Measurements from ENCODE around the gene FGD5.

DNA sequence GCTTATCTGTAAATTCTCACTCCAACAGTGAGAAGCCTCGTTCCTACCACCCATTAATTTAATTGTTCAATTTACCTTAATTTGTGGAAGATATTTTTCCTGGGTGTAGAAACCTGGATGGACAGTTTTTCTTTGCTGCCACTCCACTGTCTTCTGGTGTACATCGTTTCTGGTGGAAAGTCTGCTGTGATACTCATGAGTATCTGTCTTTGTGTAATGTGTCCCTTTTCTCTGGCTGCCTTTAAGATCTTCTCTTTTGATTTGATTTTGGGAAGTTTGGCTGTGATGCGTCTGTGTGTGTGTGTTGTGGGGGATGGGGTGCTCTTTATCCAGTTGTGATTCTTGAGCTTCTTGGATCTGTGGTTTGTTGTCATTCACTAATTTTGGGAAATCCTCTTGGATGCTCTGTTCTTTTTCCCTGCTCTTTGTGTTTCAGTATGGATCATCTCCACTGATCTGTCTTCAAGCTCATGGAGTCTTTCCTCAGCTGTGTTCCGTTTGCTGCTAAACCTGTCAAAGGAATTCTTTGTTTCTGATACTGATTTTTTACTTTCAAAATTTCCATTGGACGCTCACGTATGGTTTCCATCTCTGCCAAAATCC lies 86.4 kb downstream of the FGD5 start:
- TF ChIP-seq EZH2 (IDR thresholded peaks at IDR 0.05; ENCODE audit: low read depth, unreplicated experiment) (no peak), ZNF114 (CRISPR knock-in tag; IDR thresholded peaks at IDR 0.05) (no peak), ZNF331 (CRISPR knock-in tag; IDR thresholded peaks at IDR 0.05; ENCODE audit: low read depth) (no peak), POLR2AphosphoS5 (IDR thresholded peaks at IDR 0.05; ENCODE audit: low read depth) (no peak), CREB1 (CRISPR knock-in tag; IDR thresholded peaks at IDR 0.05; ENCODE audit: low read depth) (no peak), EZH2phosphoT487 (IDR thresholded peaks at IDR 0.05; ENCODE audit: unreplicated experiment) (no peak), NANOG (IDR thresholded peaks at IDR 0.05; ENCODE audit: borderline replicate concordance) (no peak), JUNB (IDR thresholded peaks at IDR 0.05; ENCODE audit: unreplicated experiment) (no peak), STAT1 (IDR thresholded peaks at IDR 0.05; ENCODE audit: unreplicated experiment) (no peak)
- TF ChIP-seq, protein P1, sequence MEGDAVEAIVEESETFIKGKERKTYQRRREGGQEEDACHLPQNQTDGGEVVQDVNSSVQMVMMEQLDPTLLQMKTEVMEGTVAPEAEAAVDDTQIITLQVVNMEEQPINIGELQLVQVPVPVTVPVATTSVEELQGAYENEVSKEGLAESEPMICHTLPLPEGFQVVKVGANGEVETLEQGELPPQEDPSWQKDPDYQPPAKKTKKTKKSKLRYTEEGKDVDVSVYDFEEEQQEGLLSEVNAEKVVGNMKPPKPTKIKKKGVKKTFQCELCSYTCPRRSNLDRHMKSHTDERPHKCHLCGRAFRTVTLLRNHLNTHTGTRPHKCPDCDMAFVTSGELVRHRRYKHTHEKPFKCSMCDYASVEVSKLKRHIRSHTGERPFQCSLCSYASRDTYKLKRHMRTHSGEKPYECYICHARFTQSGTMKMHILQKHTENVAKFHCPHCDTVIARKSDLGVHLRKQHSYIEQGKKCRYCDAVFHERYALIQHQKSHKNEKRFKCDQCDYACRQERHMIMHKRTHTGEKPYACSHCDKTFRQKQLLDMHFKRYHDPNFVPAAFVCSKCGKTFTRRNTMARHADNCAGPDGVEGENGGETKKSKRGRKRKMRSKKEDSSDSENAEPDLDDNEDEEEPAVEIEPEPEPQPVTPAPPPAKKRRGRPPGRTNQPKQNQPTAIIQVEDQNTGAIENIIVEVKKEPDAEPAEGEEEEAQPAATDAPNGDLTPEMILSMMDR (conservative IDR thresholded peaks at IDR 0.05; ENCODE audit: low read depth in 2 of 2) = no peak
- TF ChIP-seq, protein P2, sequence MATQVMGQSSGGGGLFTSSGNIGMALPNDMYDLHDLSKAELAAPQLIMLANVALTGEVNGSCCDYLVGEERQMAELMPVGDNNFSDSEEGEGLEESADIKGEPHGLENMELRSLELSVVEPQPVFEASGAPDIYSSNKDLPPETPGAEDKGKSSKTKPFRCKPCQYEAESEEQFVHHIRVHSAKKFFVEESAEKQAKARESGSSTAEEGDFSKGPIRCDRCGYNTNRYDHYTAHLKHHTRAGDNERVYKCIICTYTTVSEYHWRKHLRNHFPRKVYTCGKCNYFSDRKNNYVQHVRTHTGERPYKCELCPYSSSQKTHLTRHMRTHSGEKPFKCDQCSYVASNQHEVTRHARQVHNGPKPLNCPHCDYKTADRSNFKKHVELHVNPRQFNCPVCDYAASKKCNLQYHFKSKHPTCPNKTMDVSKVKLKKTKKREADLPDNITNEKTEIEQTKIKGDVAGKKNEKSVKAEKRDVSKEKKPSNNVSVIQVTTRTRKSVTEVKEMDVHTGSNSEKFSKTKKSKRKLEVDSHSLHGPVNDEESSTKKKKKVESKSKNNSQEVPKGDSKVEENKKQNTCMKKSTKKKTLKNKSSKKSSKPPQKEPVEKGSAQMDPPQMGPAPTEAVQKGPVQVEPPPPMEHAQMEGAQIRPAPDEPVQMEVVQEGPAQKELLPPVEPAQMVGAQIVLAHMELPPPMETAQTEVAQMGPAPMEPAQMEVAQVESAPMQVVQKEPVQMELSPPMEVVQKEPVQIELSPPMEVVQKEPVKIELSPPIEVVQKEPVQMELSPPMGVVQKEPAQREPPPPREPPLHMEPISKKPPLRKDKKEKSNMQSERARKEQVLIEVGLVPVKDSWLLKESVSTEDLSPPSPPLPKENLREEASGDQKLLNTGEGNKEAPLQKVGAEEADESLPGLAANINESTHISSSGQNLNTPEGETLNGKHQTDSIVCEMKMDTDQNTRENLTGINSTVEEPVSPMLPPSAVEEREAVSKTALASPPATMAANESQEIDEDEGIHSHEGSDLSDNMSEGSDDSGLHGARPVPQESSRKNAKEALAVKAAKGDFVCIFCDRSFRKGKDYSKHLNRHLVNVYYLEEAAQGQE (IDR thresholded peaks at IDR 0.05; ENCODE audit: unreplicated experiment) = no peak
- TF ChIP-seq, protein P3, sequence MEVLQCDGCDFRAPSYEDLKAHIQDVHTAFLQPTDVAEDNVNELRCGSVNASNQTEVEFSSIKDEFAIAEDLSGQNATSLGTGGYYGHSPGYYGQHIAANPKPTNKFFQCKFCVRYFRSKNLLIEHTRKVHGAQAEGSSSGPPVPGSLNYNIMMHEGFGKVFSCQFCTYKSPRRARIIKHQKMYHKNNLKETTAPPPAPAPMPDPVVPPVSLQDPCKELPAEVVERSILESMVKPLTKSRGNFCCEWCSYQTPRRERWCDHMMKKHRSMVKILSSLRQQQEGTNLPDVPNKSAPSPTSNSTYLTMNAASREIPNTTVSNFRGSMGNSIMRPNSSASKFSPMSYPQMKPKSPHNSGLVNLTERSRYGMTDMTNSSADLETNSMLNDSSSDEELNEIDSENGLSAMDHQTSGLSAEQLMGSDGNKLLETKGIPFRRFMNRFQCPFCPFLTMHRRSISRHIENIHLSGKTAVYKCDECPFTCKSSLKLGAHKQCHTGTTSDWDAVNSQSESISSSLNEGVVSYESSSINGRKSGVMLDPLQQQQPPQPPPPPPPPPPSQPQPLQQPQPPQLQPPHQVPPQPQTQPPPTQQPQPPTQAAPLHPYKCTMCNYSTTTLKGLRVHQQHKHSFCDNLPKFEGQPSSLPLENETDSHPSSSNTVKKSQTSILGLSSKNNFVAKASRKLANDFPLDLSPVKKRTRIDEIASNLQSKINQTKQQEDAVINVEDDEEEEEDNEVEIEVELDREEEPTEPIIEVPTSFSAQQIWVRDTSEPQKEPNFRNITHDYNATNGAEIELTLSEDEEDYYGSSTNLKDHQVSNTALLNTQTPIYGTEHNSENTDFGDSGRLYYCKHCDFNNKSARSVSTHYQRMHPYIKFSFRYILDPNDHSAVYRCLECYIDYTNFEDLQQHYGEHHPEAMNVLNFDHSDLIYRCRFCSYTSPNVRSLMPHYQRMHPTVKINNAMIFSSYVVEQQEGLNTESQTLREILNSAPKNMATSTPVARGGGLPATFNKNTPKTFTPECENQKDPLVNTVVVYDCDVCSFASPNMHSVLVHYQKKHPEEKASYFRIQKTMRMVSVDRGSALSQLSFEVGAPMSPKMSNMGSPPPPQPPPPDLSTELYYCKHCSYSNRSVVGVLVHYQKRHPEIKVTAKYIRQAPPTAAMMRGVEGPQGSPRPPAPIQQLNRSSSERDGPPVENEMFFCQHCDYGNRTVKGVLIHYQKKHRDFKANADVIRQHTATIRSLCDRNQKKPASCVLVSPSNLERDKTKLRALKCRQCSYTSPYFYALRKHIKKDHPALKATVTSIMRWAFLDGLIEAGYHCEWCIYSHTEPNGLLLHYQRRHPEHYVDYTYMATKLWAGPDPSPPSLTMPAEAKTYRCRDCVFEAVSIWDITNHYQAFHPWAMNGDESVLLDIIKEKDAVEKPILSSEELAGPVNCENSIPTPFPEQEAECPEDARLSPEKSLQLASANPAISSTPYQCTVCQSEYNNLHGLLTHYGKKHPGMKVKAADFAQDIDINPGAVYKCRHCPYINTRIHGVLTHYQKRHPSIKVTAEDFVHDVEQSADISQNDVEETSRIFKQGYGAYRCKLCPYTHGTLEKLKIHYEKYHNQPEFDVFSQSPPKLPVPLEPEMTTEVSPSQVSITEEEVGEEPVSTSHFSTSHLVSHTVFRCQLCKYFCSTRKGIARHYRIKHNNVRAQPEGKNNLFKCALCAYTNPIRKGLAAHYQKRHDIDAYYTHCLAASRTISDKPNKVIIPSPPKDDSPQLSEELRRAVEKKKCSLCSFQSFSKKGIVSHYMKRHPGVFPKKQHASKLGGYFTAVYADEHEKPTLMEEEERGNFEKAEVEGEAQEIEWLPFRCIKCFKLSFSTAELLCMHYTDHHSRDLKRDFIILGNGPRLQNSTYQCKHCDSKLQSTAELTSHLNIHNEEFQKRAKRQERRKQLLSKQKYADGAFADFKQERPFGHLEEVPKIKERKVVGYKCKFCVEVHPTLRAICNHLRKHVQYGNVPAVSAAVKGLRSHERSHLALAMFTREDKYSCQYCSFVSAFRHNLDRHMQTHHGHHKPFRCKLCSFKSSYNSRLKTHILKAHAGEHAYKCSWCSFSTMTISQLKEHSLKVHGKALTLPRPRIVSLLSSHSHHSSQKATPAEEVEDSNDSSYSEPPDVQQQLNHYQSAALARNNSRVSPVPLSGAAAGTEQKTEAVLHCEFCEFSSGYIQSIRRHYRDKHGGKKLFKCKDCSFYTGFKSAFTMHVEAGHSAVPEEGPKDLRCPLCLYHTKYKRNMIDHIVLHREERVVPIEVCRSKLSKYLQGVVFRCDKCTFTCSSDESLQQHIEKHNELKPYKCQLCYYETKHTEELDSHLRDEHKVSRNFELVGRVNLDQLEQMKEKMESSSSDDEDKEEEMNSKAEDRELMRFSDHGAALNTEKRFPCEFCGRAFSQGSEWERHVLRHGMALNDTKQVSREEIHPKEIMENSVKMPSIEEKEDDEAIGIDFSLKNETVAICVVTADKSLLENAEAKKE (CRISPR knock-in tag; IDR thresholded peaks at IDR 0.05) = no peak
- TF ChIP-seq, protein P4, sequence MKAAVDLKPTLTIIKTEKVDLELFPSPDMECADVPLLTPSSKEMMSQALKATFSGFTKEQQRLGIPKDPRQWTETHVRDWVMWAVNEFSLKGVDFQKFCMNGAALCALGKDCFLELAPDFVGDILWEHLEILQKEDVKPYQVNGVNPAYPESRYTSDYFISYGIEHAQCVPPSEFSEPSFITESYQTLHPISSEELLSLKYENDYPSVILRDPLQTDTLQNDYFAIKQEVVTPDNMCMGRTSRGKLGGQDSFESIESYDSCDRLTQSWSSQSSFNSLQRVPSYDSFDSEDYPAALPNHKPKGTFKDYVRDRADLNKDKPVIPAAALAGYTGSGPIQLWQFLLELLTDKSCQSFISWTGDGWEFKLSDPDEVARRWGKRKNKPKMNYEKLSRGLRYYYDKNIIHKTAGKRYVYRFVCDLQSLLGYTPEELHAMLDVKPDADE (IDR thresholded peaks at IDR 0.05) = no peak
